ENCODE results near the gene DIRAS2.
"Not testable (repeated sequence)": the region's sequence is repeated elsewhere in the genome, so short reads cannot be mapped to it uniquely, and the experiment has no call there.

DIRAS2 gene, protein sequence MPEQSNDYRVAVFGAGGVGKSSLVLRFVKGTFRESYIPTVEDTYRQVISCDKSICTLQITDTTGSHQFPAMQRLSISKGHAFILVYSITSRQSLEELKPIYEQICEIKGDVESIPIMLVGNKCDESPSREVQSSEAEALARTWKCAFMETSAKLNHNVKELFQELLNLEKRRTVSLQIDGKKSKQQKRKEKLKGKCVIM

DNA sequence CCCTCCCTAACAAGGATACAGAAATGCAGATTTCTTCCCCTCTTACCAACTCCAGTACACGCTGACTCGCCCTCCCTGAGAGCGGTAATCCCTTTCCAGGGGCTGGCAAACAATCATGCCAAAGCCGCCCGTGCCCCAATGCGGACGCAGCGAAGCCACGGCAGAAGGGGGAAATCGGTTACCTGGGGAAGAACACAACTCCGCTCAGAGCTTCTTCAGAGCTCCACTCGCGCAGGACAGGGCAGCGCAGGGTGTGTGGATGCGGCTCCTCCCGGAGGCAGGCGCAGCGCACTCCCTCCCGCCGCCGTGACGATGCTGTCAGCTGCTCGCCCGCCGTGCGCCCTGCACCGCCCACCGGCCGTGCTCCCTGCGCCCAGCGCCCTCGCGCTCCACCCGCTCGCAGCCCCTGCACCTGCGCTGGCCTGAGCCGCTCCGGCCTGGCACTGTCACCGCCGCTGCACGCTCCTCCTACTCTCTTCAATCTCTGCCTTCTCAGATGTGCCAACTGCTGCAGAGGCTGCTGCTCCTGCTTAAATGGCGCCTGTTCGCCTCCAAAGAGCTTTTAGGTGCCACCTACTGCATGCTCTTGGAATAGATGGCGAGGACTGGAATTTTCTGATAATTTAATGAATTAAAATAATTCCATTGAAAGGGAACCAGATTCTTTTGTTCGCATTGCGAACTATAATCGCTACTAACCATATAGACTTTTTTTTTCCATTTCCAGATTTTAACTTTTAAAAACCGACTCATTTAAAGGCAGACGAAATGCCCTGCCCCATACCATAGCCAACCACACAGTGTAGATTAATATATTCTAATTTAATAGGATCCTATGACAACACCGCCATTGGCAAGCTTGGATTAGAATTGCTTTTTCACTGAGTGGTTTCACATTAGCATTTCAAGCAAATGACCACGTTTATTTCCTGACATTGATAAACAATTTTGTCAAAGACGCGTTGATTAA, at the start of gene DIRAS2:
TSS of gene DIRAS2 (minus strand) at position 255 of the 970 bp plus-strand sequence. CDS start 28,997 bp downstream, outside the sequence.
- DNase-seq (ENCODE audit: low spot score), result peak; percentile 68

- DNase-seq (ENCODE audit: low spot score), result no peak
Measured at GRCh38 chr9:90684736-90685135, 42.1 kb upstream of the DIRAS2 start.

- DNase-seq (ENCODE audit: low spot score), result no peak
Measured at GRCh38 chr9:90684106-90684505, 41.5 kb upstream of the DIRAS2 start.

- no peak for DNase-seq (ENCODE audit: low spot score)
Measured at GRCh38 chr9:90680534-90680933, 37.9 kb upstream of the DIRAS2 start.

DNA sequence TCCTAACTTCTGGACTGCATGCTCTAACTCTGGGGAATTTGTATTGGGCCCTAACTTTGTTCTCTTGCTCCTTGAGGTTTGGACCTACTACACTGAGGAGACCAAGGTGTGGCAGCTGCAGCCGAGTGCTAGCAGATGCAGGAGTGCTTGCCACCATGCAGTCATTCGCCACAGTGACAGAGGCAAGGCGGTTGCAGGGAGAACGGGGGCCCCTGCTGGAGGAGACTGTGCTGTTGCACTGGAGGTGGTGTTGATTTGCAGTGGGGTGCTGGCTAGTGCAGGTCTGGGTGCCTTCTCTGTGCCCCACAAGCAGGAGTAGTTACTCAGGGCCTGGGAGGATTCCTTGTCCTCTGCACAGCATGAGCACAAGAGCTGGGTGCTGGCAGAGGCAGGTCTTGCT, 22.4 kb upstream of the DIRAS2 start:
- DNase-seq (ENCODE audit: low spot score), result no peak

GRCh38 chr9:90659650-90660364, 17.2 kb upstream of the DIRAS2 start:
- no peak for DNase-seq (ENCODE audit: low spot score)

GRCh38 chr9:90658783-90659182, 16.2 kb upstream of the DIRAS2 start:
- no peak for DNase-seq (ENCODE audit: low spot score)

DNA sequence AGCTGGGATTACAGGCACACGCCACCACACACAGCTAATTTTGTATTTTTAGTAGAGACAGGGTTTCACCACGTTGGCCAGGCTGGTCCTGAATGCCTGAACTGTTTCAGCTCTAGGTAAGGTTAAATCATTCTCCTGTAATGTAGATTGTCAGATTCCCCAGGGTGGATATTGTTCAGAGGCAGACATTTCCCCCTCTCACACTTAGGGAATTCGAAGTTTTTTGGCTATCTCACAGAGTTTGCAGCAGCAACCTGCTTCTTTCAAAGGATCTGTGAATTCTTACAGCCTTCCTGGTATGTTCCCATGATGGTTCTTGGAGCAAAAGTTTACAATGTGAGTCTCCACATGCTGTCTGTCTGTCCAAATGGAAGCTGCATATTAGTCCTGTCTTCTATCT, 15.6 kb upstream of the DIRAS2 start:
- no peak for DNase-seq (ENCODE audit: low spot score)

- DNase-seq (ENCODE audit: low spot score), result not testable (repeated sequence)
Measured at GRCh38 chr9:90656876-90657275, 14.3 kb upstream of the DIRAS2 start.

DNA sequence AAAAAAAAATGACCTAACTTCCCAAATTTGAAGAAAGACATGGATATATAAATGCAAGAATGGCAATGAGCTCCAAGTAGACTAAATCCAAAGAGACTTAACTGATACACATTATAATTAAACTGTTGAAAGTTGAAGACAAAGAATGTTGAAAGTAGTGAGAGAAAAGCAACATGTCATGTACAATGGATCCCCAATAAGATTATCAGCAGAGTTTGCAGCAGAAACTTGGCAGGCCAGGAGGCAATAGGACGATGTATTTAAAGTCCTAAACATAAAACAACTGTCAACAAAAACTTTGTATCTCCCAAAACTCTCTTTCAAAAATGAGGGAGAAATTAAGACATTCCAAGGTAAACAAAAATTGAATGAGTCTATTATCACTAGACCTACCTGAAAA, 8.6 kb upstream of the DIRAS2 start:
- DNase-seq (ENCODE audit: low spot score), result no peak

- DNase-seq (ENCODE audit: low spot score), result no peak
Measured at GRCh38 chr9:90647843-90648242, 5.2 kb upstream of the DIRAS2 start.

DNA sequence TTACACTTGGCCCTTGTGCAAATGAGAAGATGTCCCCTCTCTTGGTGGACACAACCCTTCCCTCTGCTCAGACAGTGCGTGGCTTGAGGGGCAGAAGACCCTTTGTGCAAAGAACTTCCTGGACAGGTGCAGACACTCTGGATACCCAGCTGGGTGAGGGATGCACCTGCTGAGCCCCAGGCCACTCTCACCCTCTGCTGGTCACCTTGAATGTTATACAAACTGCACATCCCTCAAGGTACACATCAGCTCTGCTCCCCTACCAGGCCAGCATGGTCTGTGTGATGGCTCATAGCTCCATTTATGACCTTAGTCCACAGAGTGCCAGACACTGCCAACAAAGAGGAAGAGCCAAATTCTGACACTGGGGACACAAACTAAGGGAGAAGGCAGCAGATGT, 3.1 kb upstream of the DIRAS2 start:
- no peak for DNase-seq (ENCODE audit: low spot score)

DNA sequence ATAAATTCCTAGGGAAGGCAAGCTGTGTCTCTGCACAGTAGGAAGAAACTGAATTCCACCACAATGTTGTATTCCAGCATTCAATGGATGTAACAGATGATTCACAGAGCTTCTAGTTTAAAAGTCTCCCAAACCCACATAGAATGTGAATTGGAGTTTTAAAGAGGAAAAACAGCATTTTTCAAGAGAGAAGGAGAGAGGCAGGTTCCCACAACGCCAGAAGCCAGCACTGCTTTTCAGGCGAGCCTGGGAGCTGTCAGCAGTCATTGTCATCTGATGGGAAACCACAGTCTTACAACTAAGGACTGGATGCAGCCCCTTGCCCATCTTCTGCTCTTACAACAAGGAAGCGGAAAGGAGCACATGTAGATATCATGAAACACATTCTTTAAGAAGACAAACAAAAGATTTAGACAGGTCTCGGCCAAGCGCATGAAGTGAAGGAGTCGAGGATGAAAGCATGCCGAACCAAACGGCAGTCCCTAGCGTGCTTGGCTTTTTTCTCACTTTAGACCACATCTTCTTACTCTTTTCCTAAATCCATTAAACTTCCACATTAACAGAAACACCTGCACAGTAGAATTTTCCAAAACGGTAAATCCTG, 638 bp downstream of the DIRAS2 start:
- no peak for DNase-seq (ENCODE audit: low spot score)

DNA sequence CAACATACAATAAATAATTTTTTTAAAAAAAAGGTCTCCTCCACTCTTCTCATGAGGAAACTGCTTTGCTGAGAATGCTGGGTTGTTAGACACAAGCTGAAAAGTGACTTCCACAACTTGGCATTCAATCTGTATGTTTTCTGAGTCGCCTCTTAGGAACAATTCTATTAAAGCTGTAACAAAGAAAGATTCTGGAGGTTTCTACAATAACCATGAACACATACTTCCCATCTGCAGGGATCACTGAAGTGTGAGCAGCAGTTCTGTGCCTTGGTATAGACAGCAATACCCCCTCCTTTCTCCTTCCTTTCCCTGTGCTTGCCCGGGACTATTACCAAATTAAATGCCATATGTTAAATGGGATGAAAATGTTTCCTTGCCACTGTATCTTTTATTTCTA, 1.5 kb downstream of the DIRAS2 start:
- no peak for DNase-seq (ENCODE audit: low spot score)

GRCh38 chr9:90640361-90640760, 2.3 kb downstream of the DIRAS2 start:
- DNase-seq (ENCODE audit: low spot score), result no peak

GRCh38 chr9:90637626-90638025, 5.0 kb downstream of the DIRAS2 start:
- no peak for DNase-seq (ENCODE audit: low spot score)

GRCh38 chr9:90632647-90633207, 9.9 kb downstream of the DIRAS2 start:
- DNase-seq (ENCODE audit: low spot score), result no peak

GRCh38 chr9:90631964-90632363, 10.7 kb downstream of the DIRAS2 start:
- no peak for DNase-seq (ENCODE audit: low spot score)

DNA sequence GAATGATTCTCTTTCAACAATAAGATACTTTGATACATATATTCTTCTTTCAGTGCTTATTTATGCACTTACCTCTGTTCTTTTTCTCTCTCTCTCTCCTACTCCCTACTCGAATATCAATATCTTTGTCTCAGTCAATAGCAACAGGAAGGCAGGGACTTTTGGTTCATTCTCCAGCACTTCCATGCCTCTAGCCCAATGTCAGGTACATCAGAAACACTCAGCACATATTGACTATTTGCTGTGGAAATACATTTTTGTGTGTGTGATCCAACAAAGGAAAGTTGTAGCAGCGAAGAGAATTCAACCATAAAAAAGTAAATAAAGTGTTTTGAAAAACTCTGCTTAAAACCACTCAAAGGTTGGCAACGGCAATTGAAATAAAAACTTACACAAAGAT, 12.6 kb downstream of the DIRAS2 start:
- DNase-seq (ENCODE audit: low spot score), result no peak

- no peak for DNase-seq (ENCODE audit: low spot score)
Measured at GRCh38 chr9:90629354-90629753, 13.3 kb downstream of the DIRAS2 start.

DNA sequence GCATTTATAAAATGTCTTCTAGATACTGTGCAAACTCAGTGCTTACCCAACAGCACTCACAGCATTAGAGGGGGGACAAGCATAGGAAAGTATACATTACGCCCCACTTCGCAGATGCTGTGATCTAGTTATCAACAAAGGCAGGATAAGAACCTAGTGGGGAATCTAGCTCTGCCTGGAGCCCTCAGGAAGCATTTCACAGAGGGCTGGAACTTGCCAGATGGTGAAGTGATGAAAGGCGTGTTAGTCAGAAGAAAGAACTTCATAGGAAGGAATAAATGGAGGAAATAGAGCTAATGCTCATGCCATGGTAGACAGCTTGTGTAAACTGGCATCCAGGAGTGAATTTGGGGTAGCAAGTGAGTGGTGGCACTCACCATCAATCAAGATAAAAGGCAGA, 25.8 kb downstream of the DIRAS2 start:
- DNase-seq (ENCODE audit: low spot score), result no peak

DNA sequence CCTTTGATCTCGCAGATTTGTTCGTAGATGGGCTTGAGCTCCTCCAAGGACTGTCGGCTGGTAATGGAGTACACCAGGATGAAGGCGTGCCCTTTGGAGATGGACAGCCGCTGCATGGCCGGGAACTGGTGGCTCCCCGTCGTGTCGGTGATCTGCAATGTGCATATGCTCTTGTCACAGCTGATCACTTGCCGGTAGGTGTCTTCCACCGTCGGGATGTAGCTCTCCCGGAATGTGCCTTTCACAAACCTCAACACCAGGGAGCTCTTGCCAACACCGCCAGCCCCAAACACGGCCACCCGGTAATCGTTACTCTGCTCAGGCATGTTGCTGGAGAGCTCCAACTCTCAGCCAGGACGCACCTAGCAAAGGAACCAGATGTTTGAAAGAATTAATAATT, 29.1 kb downstream of the DIRAS2 start:
- DNase-seq (ENCODE audit: low spot score), result no peak
